Gastrocnemius medialis (tissue), 4 donors: ENCODE data around the gene NLGN1. TPM values are rescaled to one million over a fixed set of nuclear protein-coding genes. Genes with fewer than 3 reads are reported as not detected.
A peak's percentile ranks its signal among the peaks of the same experiment; 100 is the strongest.

Experiments used
- ATAC-seq, 2 donors: fragments of 150-250 bp; one replicate each; pipeline ENCODE4 v1.9.1; 2016
- DNase-seq, 2 donors: peaks; one replicate each; pipeline ENCODE4 v3.0.0-alpha.2; 2019
- H3K27ac ChIP-seq, 4 donors: fragments of 200-600 bp; sonication (generic); 1 replicate in 1 of 4; 2 replicates in 3 of 4; pipeline ENCODE4 v1.5.1; 2016 to 2018; ENCODE audit warnings: mild to moderate bottlenecking in 2 of 4, moderate library complexity in 1 of 4
- H3K27me3 ChIP-seq, 3 donors: fragments of 200-600 bp; sonication (generic) in 2 of 3; 1 replicate in 1 of 3; 2 replicates in 2 of 3; pipeline versions ENCODE4 v1.5.1 to v1.6.0; 2016 to 2019; ENCODE audit warnings: mild to moderate bottlenecking in 1 of 3, moderate library complexity in 1 of 3
- H3K36me3 ChIP-seq, 2 donors: fragments of 200-600 bp; sonication (generic) in 1 of 2; one replicate each; pipeline ENCODE4 v1.5.1; 2017 to 2018
- H3K4me1 ChIP-seq, 2 donors: fragments of 200-600 bp; sonication (generic) in 1 of 2; one replicate each; pipeline ENCODE4 v1.5.1; 2016 to 2017; ENCODE audit warnings: mild to moderate bottlenecking in 2 of 2
- H3K4me3 ChIP-seq, 4 donors: fragments of 200-600 bp; sonication (generic) in 3 of 4; 1 replicate in 1 of 4; 2 replicates in 3 of 4; pipeline ENCODE4 v1.5.1; 2016 to 2019; ENCODE audit warnings: mild to moderate bottlenecking in 2 of 4
- H3K9me3 ChIP-seq, 3 donors: fragments of 200-600 bp; sonication (generic) in 2 of 3; 1 replicate in 1 of 3; 2 replicates in 2 of 3; pipeline ENCODE4 v1.5.1; 2016 to 2019
- POLR2A ChIP-seq, 2 donors: fragments of 450-650 bp; IDR thresholded peaks; one replicate each; pipeline ENCODE4 v1.6.1; 2017; ENCODE audit warnings: antibody characterized with exemption in 2 of 2, mild to moderate bottlenecking in 2 of 2, moderate library complexity in 2 of 2
- in situ Hi-C, 4 donors: fragments of 200-750 bp; cut with MboI; loops; one replicate each; pipeline versions ENCODE4 v1.15.0 to v1.8.0; 2017; ENCODE audit warnings: low sequenced_read_pairs in 4 of 4
- intact Hi-C: fragments of 100-400 bp; cut with DNase I; formaldehyde crosslinking; loops from one replicate; pipeline ENCODE4 v1.15.1; 2023; ENCODE audit warnings: low total_unique reads
- total RNA-seq, 4 donors: library from RNA; depleted of rRNA; stranded (reverse); fragments of >200 nt; gene quantifications; one replicate each; pipeline versions ENCODE4 v1.1.0 to v1.2.3, GENCODE V29; 2016
- TF ChIP-seq, protein P1 (sequence below), 5 experiments: fragments of 450-650 bp in 3 of 5; fragments of 200-600 bp in 2 of 5; sonication (generic) in 2 of 5; IDR thresholded peaks in 4 of 5; conservative IDR thresholded peaks in 1 of 5; 1 replicate in 4 of 5; 2 replicates in 1 of 5; pipeline ENCODE4 v1.5.1; 2016 to 2019; ENCODE audit warnings: antibody characterized with exemption in 5 of 5, mild to moderate bottlenecking in 3 of 5, moderate library complexity in 3 of 5

NLGN1 gene
- total RNA-seq, 4 donors from 2014 or later = 0.52 to 1.9 (median 1.1) TPM

DNA sequence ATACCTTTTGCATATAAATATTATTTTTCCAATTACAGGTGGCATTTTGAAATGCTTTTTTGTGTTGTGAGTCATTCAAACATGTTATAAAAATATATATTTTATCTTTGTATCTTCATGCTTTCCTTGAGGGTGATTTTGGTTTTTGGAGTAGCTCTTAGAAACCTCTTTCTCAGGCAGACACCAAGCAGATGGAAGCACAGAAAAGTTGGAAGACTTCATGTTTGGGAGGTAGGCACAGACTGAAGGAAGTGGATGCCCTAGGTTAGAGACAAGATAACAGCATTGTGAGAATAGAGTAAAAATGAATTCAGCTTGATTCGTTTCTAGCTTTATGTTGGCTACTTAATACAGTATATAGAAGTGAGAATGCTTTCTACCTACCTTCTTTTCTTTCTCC is 338.3 kb downstream of the NLGN1 start:
- intact Hi-C loops (no loop called here), in situ Hi-C loops (no loop called here)
- Histone ChIP-seq H3K36me3 (no peaks in the 10 kb centered on the region), H3K27ac (no peak overlapping the region), H3K9me3 (no peaks in the 10 kb centered on the region), H3K27me3 (no peaks in the 10 kb centered on the region), H3K4me3 (no peak overlapping the region), H3K4me1 (no peaks in the 10 kb centered on the region)
- DNase-seq = no peak
- TF ChIP-seq POLR2A (IDR thresholded peaks at IDR 0.05) = no peak
- TF ChIP-seq, protein P1, sequence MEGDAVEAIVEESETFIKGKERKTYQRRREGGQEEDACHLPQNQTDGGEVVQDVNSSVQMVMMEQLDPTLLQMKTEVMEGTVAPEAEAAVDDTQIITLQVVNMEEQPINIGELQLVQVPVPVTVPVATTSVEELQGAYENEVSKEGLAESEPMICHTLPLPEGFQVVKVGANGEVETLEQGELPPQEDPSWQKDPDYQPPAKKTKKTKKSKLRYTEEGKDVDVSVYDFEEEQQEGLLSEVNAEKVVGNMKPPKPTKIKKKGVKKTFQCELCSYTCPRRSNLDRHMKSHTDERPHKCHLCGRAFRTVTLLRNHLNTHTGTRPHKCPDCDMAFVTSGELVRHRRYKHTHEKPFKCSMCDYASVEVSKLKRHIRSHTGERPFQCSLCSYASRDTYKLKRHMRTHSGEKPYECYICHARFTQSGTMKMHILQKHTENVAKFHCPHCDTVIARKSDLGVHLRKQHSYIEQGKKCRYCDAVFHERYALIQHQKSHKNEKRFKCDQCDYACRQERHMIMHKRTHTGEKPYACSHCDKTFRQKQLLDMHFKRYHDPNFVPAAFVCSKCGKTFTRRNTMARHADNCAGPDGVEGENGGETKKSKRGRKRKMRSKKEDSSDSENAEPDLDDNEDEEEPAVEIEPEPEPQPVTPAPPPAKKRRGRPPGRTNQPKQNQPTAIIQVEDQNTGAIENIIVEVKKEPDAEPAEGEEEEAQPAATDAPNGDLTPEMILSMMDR (IDR thresholded peaks at IDR 0.05 in 4 of 5, conservative IDR thresholded peaks at IDR 0.05 in 1 of 5) = no peak
- no peak for ATAC-seq

DNA sequence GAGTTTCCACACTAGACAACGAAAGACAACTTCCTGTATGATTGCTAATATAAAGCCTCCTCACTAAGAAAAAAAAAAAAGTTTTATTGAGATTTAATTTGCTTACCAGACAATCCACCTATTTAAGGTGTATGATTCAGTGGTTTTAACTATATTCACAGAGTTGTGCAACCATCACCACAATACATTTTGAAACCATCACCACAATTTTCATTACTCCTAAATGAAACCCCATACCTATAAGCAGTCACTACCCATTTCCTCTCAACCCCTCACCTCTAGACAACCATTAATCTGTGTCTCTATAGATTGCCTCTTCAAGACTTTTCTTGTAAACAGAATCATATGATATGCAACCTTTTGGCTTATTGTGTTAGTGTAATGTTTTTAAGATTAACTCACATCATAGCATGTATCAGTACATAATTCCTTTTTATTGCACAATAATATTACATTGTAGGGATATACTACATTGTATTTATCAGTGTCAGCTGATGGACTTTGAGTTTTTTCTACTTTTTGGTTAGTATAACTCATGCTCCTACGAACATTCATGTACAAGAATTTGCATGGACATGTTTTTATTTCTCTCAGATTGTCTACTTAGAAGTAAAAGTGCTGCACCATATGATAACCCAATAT is 339.7 kb downstream of the NLGN1 start:
- in situ Hi-C loops = no loop called here
- intact Hi-C loops = no loop called here
- DNase-seq (no peak), ATAC-seq (no peak)
- Histone ChIP-seq H3K4me1 (no peaks in the 10 kb centered on the region), H3K27ac (no peak overlapping the region), H3K36me3 (no peaks in the 10 kb centered on the region), H3K4me3 (no peak overlapping the region), H3K27me3 (no peaks in the 10 kb centered on the region), H3K9me3 (no peaks in the 10 kb centered on the region)
- TF ChIP-seq, protein P1 (IDR thresholded peaks at IDR 0.05 in 4 of 5, conservative IDR thresholded peaks at IDR 0.05 in 1 of 5) = no peak
- TF ChIP-seq POLR2A (IDR thresholded peaks at IDR 0.05) = no peak

DNA sequence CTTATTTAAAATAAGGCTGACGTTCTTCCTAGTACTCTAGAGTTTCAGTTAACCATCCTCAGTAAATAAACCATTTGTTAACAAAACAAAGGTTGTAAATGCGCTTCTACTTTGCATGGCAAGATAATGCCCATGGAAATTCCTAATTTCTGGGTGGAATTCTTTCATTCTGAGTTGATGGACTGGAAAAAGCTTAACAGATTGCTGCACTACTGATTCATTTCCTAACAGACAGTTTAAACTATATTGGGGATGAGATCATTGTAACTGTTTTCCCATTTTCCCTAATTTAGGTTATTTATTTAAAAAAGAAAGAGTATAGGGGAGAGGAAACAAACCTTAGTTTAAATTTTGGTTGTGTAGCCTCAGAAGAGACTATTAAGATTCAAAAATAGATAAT is 342.2 kb downstream of the NLGN1 start:
- TF ChIP-seq POLR2A (IDR thresholded peaks at IDR 0.05) = no peak
- TF ChIP-seq, protein P1 (IDR thresholded peaks at IDR 0.05 in 4 of 5, conservative IDR thresholded peaks at IDR 0.05 in 1 of 5) = no peak
- in situ Hi-C loops (no loop called here), intact Hi-C loops (no loop called here)
- no peaks in the 10 kb centered on the region for H3K36me3 ChIP-seq
- ATAC-seq (no peak), DNase-seq (no peak)
- H3K9me3 ChIP-seq = no peaks in the 10 kb centered on the region
- no peak overlapping the region for H3K27ac ChIP-seq
- no peak overlapping the region for H3K4me3 ChIP-seq
- no peaks in the 10 kb centered on the region for H3K4me1 ChIP-seq
- no peaks in the 10 kb centered on the region for H3K27me3 ChIP-seq

DNA sequence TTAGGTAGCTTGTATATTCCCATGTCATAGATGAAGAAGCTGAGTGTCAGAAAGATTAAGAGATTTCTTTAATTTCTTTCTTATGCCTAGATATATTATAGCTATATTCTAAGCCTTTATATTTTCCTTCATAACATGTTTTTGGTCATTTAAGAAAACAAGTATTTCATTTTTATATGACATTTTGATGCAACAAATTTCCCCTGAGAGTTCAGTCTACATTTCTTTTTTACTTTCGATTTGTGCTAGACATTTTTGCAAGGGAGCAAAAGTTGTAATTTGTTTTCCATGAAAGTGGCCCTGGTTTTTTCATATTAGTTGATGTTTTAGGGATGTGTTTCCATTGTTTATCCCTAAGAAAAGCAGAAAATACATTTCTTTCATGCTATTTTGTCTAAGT is 344.9 kb downstream of the NLGN1 start:
- no peak overlapping the region for H3K27ac ChIP-seq
- intact Hi-C loops = no loop called here
- H3K27me3 ChIP-seq = no peaks in the 10 kb centered on the region
- peak overlapping the region in 1 of 4 donors; percentile 10 for H3K4me3 ChIP-seq
- H3K36me3 ChIP-seq = no peaks in the 10 kb centered on the region
- no peaks in the 10 kb centered on the region for H3K4me1 ChIP-seq
- ATAC-seq = no peak
- in situ Hi-C loops = no loop called here
- no peak for DNase-seq
- TF ChIP-seq, protein P1 (IDR thresholded peaks at IDR 0.05 in 4 of 5, conservative IDR thresholded peaks at IDR 0.05 in 1 of 5) = no peak
- no peak for TF ChIP-seq POLR2A (IDR thresholded peaks at IDR 0.05)
- H3K9me3 ChIP-seq = no peaks in the 10 kb centered on the region

GRCh38 chr3:173743111-173743510 is 345.6 kb downstream of the NLGN1 start:
- Histone ChIP-seq H3K27ac (no peak overlapping the region), H3K4me3 (no peak overlapping the region), H3K9me3 (no peaks in the 10 kb centered on the region), H3K27me3 (no peaks in the 10 kb centered on the region), H3K4me1 (no peaks in the 10 kb centered on the region), H3K36me3 (no peaks in the 10 kb centered on the region)
- no peak for DNase-seq
- intact Hi-C loops = no loop called here
- in situ Hi-C loops = no loop called here
- TF ChIP-seq POLR2A (IDR thresholded peaks at IDR 0.05) = no peak
- TF ChIP-seq, protein P1 (IDR thresholded peaks at IDR 0.05 in 4 of 5, conservative IDR thresholded peaks at IDR 0.05 in 1 of 5) = no peak
- no peak for ATAC-seq
